ENCODE results near the gene EPHA2.
"Not testable (repeated sequence)": the region's sequence is repeated elsewhere in the genome, so short reads cannot be mapped to it uniquely, and the experiment has no call there.

EPHA2 gene

DNA sequence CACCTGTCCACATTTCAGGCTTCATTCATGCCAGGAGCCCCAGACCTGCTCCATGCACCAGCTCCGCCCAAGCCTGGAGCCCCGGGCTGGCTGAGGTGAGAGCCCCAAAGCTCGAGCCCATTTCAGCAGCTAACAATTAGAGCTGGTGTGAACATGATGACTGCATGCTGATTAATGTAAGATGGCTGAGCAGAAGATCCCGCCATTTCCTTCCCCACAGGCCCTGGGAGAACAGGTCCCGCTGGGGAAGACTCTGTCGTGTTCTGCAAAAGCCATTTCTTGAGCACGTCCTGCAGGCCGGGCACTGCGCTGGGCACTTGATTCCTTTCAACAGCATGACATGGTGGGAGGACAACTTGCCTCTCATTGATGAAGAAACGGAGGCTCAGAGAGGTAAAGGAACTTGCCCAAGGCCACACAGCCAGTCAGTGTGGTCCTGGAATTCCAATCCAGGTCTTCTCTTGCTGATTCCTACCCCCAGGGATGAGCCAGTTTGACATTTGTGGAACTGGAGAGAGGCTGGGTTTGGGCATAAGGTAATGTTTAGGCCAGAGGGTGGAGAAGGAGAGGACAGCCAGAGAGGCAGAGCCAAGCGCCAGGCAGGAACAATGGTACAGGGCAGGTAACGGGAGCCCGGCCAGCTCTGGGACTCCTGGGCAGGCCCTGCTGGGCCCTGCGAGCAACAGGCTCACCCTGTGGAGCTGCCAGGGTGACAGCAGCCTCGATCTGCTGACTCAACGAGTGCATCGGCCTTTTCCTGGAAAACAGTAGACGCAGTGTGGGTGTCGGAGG, 28.1 kb upstream of the EPHA2 start:
- DNase-seq (ENCODE audit: low read depth), result no peak

DNA sequence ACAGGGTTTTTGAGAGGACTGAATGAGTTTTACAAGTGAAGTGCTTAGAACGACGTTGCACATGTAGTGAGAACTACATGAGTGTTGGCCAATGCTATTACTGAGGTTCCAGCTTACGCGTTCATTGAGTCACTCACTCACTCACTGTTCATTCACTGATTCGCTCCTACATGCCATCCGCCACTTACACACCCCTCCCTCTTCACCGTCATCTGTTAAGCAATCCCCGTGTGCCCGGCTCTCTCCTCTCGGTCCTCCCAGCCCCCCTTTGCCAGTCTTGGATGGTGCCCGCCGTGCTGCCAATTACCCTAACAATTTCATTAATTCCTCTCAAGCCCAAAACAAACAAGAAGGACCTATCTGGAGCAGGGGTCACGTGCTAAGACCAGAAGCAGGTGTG, 27.3 kb upstream of the EPHA2 start:
- DNase-seq (ENCODE audit: low read depth), result no peak

DNA sequence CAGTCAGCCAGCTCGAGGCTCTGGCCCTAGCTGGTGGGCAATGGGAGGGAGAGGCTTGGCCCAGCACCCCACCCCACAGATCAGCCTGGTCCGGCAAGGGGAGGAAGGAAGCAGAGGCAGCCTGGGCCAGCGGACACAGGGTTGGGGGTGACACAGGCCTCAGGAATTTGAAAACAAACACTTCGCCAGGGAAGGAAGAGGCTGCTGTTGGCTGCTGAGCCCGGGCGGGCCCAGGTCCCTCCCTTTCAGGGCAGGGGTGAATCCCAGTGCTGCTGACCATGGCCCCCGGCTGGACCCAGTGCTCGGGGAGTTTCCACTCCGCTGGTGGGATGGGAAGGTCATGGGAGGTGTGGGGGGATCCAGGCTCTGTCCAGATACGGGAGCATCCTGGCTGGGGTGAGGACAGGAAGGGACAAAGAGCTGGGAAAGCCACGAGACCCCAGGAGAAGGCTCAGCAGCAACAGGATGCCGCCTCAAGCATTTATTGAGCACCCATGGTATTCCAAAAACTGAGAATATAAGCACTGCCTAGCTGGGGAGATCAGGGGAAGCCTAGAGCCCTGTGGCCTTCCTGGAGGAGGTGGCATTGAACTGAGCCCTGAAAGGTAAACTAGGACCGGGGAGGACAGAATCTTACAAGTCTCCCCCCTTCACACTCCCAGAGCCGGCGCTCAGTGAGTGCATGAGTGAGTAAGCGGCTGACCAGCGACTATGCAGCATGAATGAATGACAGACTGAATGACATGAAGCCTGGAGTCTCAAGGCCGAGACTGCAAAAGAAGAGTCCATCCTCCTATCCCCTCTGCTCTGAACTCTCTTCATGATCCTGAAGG, 26.2 kb upstream of the EPHA2 start:
- DNase-seq (ENCODE audit: low read depth), result no peak

DNA sequence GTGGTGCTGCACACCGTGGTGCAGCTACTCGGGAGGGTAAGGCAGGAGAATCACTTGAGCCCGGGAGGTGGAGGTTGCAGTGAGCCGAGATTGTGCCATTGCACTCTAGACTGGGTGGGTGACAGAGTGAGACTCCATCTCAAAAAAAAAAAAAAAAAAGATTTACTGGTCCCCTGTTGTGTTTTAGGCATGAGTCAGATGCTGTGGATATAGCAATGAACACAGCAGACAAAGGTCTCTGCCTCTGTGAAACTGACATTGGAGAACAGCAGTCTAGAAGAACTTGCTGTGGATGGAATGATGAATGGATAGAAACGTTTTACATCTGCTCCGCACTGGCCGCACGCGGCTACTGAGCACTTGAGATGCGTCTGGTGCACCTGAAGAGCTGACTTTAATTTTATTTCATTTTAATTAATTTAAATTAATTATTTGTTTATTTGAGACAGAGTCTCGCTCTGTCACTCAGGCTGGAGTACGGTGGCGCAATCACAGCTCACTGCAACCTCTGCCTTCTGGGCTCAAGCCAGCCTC, 24.5 kb upstream of the EPHA2 start:
- DNase-seq (ENCODE audit: low read depth), result no peak

DNA sequence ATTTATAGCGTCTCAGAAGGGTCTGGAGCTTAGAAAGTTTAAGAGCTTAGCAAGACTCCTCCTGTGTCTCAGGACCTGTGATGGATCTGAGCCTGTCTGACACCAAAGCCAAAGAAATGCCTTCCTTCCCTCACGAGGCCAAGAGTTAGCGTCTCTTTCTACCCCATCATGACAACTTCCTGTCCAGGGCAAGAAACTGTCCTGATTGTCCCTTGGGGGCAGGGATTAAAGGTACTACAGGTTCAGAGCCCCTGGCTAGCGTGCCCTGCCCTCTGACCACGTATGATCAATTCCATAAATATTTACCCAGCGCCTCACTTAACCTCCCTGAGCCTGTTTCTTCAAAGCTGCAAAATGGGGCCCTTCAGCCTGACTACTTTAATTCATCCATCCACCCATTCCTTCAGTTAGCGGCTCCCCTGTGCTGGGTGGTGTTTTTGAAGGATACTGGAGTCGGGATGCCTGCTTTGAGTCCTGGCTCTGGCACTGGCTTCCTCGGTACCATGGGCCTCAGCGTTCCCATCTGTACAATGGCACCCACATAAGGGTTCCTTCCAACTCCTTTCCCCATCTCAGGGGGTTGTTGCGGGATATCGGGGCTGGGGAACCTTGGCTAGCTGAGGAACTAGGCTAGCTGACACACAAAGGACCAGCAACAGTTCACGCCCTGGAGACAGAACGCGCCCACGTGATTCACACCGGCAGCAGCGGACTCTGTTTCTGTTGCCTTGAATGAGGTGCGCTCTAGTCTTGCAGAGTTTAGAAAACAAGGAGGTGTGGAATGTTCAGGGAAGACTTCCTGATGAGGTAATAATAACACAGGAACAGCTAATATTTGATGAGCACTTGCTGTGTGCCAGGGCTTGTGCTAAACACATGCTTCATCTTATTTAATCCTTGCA, 23.0 kb upstream of the EPHA2 start:
- DNase-seq (ENCODE audit: low read depth), result no peak

DNA sequence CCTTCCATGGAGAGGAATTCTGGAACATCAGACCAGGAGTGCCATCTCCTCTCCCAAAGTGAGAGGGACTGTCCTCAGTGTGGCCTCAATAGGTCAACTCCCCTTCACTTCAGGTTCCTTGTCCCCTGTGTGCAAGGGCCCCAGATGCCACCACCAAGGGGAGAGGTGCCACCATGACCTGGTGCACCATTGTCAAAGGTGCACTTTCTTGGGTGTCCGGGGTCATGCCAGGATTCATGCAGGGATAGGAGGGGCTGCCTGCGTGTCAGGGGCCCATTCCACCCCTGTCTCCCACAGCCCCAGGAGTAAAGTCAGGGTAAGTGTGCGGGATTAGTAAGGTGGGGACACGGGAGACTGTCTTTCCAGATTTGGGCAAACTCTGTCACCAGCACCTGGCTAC, 21.4 kb upstream of the EPHA2 start:
- no peak for DNase-seq (ENCODE audit: low read depth)

DNA sequence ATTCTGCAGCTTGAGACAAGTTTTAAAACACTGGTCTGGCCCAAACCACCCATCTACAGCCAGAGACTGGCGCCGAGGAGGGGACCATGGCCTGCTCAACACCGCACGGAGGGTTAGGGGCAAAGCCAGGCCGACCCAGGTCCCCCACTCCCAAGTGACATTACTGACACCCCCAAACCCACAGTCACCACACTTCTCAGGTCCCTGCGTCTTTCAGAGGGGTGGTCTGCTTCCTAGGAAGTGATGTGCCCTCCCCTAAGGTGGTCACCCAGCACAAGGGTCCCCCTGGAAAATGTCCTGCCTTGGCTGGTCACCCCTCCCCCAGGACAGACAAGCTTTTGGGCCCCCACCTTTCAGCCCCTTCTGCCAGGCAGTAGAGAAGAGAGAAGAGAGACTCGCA, 20.8 kb upstream of the EPHA2 start:
- no peak for DNase-seq (ENCODE audit: low read depth)

DNA sequence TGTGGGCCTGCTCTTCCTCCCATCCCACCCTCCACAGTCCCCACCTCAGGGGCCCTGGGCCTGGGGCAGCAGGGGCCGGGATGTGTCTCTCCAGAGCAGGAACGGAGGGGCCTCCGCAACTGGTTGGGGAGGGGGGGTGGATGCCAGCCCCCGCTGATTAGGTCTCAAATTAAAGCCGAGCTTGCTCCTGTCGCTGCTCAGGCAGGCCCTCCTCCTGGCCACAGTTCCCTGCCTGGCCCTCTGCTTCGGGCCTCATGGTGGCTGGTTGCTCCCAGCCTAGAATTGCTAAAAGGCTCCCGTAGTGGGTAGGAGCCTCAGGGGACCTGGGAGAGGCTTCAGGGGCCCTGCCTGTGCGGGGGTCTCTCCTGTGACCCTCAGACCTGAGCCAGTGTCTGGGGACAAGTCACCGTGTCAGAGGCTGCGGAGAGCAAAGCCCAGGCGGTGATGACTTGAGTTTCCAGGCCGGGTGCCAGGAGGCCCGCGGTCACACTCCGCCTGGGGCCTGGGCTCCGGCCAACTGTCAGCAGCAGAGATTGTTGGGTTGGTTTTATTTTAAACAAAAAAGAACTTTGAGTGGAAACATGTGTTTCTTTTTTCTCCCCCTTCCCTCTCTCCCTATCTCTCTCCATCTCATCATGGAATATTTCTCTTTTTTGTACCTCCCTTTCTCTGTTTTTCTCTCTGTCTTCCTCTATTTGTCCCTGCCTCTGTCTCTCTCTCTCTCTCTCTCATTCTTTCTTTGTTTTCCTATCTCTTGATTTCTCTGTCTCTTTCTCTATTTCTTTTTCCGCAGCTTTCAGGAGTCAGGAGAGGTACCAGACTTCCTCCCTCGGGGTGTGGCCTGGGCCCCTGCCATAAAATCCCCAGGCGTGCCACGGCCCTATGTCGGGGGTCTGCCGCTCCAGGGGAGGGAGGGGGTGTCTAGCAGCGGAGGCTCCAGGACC, 20.0 kb upstream of the EPHA2 start:
- no peak for DNase-seq (ENCODE audit: low read depth)

DNA sequence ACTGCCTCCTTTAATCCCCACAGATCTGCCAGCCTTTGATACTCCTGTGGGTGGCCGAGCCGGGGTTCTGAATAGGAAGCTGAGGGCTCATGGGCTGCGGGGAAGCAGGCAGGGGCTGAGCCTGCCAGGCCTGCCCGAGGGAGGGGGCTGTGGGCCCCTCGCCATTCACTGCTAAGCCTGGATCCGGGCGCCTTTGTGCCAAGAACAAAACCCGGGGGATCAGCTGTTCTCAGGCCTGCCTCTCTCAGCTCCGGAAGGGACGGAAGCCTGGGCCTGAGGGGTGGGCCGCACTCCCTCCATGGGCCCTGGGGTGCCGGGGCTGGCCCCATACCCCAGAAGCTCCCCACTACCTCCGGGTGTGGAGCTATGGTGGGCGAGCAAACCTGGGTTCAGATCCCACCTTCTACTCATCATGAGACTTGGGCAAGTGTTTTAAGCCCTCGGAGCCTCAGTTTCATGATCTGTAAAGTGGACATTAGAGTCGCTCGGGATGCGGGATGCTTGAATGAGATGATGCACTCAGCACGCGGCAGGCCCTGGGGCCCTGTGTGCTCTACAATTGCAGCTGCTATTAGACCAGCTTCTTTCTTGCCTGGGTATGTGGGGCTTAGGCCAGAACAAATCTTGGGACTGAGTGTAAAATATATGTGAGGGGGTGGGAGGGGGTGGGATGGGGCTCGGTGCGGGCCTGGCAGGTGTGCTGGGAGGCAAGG, 19.2 kb upstream of the EPHA2 start:
- no peak for DNase-seq (ENCODE audit: low read depth)

DNA sequence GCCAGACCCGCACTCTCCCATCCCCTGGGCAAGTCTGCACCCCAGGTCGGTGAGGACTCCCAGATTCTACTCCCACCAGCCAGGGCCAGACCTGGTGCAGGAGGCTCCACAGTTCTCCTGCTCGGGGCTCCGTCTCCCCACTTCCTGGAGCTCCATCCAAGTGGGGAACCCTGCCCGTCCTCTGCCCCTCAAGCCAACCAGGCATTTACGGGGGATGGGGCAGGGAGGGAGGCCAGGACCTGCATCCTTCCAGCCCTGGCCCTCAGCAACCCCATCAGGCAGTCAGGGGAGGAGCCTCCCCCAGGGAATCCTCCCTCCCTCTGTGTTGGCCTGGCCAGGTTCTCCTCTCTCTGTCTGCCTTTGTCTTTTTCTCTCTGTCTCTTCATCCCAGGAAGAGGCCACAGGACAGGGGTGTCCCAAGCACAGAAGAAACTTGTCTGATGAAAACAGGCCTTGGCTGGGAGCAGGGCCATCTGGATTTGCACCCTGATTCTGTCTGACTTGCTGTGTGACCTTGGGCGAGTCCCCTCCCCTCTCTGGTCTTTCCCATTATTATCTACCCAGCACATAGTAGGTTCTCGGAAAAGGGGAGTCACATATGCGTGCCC, 18.5 kb upstream of the EPHA2 start:
- no peak for DNase-seq (ENCODE audit: low read depth)

DNA sequence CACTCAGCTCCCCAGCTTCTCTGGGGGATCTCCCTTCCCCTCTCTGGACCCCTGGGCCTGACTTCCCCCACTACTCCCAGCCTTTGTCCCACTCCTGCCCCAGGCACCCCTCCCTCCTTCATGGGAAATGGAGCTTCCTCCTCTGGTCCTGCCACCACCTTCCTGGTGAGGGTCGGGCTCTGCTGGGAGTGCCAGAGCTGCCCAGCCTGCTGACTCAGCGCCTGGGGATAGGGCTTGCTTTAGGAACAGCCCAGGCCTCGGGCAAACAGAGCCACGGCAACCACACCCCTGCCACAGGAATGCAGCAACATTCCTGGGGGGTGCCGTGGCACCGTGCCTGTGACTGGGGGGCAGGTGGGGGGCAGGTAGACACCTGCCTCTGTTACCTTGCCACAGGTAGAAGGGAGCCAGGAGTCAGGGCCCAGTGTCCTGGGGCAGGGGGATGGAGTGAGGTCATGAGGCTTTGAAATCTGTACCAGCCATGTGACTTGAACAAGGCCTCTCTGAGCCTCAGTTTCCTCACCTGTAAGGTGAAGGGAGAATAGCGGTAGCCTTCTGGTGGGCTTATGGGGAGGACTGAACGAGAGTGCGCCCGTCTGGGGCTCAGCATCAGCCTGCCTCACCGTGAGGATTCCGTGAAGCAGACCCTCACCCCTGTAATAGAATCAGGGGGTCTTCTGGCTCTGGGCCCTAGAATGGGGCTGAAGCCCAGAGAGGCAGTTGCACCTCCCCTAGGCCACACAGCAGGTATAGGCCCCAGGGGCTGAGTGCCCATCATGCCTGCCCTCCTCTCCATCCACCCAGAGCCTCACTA, 17.8 kb upstream of the EPHA2 start:
- DNase-seq (ENCODE audit: low read depth), result no peak

DNA sequence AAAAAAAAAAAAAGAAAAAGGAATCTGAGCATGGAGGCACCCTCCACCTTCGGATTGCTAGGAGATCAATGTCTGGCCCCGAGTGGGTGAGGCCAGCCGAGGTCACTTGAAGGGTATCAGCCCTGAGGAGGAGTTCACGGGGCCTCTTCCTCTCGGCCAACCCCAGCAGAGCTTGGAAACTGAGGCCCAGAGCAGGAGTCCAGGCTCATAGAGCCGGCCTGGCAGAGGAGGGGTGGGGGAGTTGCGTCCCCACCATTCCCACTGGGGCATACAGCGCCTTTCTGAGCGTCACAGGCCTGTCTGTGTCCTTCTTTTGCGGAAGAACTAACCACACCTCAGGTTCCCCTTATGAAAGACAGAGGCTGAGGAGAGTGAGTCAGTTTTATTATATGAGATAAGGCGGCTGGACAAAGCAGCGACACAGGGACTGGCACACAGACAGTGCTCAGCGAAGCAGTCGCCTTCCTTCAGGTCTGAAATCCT, 17.1 kb upstream of the EPHA2 start:
- DNase-seq (ENCODE audit: low read depth), result no peak

DNA sequence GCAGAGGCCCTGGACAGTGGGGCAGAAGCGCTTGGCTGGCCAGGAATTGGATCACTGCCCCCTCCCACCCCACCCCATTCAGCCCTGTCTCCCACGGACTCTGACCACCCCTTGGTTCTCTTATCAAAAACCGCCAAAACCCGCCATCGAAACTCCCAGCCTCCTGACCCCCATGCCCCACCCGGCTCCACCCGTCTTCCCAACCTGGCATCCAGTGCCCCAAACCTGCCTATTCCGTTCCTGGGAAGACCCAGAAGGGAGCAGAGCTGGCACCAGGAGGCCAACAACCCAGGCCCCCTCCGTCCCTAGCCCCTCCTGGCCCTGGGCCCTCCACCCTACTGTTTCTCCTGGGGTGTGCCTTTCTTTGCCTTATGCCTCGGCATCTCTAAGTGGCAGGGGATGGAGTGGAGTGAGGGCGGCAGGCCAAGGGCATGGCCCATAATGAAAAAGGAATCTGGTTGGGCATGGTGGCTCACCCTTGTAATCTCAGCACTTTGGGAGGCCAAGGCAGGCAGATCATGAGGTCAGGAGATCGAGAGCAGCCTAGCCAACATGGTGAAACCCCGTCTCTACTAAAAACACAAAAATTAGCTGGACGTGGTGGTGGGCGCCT, 16.5 kb upstream of the EPHA2 start:
- DNase-seq (ENCODE audit: low read depth), result no peak

DNA sequence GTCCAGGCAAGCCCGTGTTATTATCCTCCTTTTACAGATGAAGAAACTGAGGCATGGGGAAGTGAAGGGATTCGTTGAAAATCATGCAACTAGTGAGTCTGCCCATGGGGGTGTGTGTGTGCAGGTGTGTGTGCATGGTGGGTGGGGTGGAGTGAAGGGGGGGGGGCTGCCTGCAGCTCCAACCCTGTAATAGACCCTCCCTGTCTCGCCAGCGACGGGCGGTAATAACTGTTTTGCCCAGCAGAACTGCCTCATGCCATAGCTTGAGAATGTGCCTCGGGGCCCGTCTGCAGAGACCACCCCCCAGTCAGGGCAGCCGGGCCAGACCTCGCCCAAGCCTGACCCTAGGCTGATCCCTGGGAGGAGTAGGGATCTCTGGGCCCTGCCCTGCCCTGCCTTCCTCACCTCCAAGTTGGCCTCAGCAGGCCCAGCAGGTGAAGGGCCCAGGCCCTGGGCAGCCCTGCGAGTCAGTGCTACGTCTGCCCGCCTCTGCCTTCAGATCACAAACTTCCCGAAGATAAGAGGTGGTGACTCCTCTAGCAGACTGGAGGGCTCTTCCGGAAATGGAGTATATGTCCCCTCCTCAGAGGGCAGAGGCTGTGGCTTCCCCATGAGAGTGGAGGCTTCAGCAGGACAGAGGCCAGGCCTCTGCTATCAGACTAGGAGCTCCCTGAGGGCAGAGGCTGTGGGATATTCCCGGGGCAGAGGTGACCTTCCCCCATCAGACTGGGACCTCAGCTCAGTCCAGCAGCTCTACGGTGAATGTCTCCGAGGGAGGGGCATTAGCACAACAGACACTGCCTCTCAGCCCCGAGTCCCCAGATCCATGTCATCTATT, 15.7 kb upstream of the EPHA2 start:
- DNase-seq (ENCODE audit: low read depth), result no peak

DNA sequence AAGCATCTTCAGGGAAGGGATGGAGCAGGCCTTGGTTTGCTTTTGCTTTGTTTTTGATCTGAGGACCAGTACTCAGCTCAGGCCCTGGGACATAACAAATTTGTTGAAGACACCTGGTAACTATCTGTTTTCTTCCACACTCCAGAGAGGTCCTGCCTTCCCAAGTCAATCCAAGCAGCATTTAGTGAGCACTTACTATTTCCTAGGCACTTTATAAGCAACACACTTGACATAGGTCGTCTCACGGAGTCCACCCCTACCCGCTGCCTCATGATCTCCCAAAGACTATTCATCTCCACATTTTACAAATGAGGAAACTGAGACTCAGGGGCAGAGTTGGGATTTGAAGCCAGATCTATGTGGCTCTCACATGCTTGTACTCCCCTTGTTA, 14.4 kb upstream of the EPHA2 start:
- no peak for DNase-seq (ENCODE audit: low read depth)

DNA sequence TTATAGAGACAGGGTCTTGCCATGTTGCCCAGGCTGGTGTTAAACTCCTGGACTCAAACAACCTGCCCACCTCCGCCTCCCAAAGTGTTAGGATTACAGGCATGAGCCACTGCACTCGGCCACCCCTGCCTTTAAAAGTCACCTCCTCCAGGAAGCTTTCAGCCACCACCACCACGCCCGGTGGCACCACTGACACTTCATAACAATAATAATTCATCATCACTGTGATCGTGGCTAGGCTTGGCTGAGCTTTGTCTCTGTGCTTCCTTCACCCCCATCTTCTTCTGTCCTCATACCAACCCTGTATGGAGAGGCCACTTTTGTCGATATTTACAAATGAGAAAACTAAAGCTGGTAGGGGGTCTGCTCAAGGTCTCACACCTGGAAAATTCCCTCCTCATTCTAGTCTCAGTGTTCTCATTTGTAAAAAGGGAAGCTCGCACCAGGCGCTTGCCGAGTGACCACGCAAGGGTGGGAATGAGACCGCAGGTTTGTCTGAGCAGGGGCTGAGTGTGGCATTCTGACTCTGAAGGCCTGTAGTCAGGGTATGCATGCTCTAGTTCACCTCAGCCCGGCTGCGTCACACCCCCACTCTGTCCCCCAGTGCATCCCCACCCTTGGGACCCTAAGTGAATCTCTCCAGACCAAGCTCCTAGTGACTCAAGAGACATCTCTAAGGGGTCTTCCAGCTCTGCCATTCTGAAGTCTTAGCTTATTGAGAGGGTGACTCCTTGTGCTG, 12.9 kb upstream of the EPHA2 start:
- no peak for DNase-seq (ENCODE audit: low read depth)

DNA sequence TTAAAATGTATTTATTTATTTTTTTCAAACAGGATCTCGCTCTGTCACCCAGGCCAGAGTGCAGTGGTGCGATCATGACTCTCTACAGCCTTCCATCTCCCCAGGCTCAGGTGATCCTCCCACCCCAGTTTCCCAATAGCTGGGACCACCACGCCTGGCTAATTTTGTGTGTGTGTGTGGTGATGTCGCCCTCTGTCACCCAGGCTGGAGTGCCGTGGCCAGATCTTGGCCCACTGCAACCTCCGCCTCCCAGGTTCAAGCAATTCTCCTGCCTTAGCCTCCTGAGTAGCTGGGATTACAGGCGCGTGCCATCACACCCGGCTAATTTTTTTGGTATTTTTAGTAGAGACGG, 12.3 kb upstream of the EPHA2 start:
- DNase-seq (ENCODE audit: low read depth), result not testable (repeated sequence)

Data from T-helper 22 cell (primary cell).